Body of pancreas (tissue), 4 donors: ENCODE results near the gene SLC22A23. TPM values are rescaled to one million over a fixed set of nuclear protein-coding genes. Genes with fewer than 3 reads are reported as not detected.

Experiments
- ATAC-seq: fragments of 150-250 bp; one replicate; pipeline ENCODE4 v1.9.1; 2016
- DNase-seq, 4 donors: peaks; one replicate each; pipeline ENCODE4 v3.0.0-alpha.2; 2019
- H3K27ac ChIP-seq, 4 donors: fragments of 200-600 bp; sonication (generic); 1 replicate in 3 of 4; 2 replicates in 1 of 4; pipeline versions ENCODE4 v1.5.1 to v1.6.1; 2016 to 2019; ENCODE audit warnings: mild to moderate bottlenecking in 1 of 4, mixed read lengths in 1 of 4, moderate library complexity in 1 of 4
- H3K27me3 ChIP-seq, 2 donors: fragments of 200-600 bp; sonication (generic); one replicate each; pipeline ENCODE4 v1.6.0; 2016; ENCODE audit warnings: mild to moderate bottlenecking in 1 of 2
- H3K36me3 ChIP-seq, 2 donors: fragments of 200-600 bp; sonication (generic); replicated peaks in 1 of 2; 2 replicates each; pipeline ENCODE4 v1.5.1; 2016; ENCODE audit warnings: low read depth in 2 of 2; ENCODE audit not compliant: insufficient read depth in 1 of 2
- H3K4me1 ChIP-seq: fragments of 200-600 bp; sonication (generic); one replicate; pipeline ENCODE4 v1.6.0; 2016
- H3K4me3 ChIP-seq, 2 donors: fragments of 200-600 bp; sonication (generic); 1 replicate in 1 of 2; 2 replicates in 1 of 2; pipeline ENCODE4 v1.5.1; 2016 to 2019
- H3K9me3 ChIP-seq, 3 donors: fragments of 200-600 bp; sonication (generic); 1 replicate in 2 of 3; 2 replicates in 1 of 3; pipeline ENCODE4 v1.5.1; 2016
- CTCF ChIP-seq, 7 experiments: fragments of 450-650 bp in 4 of 7; fragments of 200-600 bp in 3 of 7; sonication (generic) in 3 of 7; IDR thresholded peaks; one replicate each; pipeline ENCODE4 v1.5.1; 2016 to 2019; ENCODE audit warnings: antibody characterized with exemption in 7 of 7
- POLR2A ChIP-seq, 3 donors: fragments of 450-650 bp; IDR thresholded peaks; one replicate each; pipeline ENCODE4 v1.6.1; 2016; ENCODE audit warnings: antibody characterized with exemption in 3 of 3, mild to moderate bottlenecking in 2 of 3
- WGBS, 2 donors: methylation state at CpG; one replicate each; pipeline ENCODE4 v1.1.5; 2017; 5-methylcytosine and 5-hydroxymethylcytosine counted together
- intact Hi-C: fragments of 100-400 bp; cut with DNase I; formaldehyde crosslinking; loops from one replicate; pipeline ENCODE4 v1.15.1; 2023
- total RNA-seq, 2 donors: library from RNA; depleted of rRNA; stranded (reverse); fragments of >200 nt; gene quantifications; one replicate each; pipeline ENCODE4 v1.1.0, GENCODE V29; 2016

Gene SLC22A23
- total RNA-seq, 2 donors from 2014 or later: 20.4 to 32.2 TPM

- H3K27me3 ChIP-seq: no peaks in the 10 kb centered on the region
- WGBS, 2 donors: 69 to 75% methylated on average over 3 of the region's 3 CpGs
- no peaks in the 10 kb centered on the region for H3K9me3 ChIP-seq
- H3K4me1 ChIP-seq: peaks cover 32% of the 10 kb centered on the region
- no peak for DNase-seq
- peaks cover 6 to 7% of the 10 kb centered on the region in 2 donors for H3K36me3 ChIP-seq
- no peak overlapping the region for H3K27ac ChIP-seq
- intact Hi-C loops: no loop called here
- H3K4me3 ChIP-seq: no peak overlapping the region
- no peak for TF ChIP-seq POLR2A (IDR thresholded peaks at IDR 0.05)
- TF ChIP-seq CTCF (IDR thresholded peaks at IDR 0.05): no peak
- ATAC-seq: no peak
These were observed 192.5 kb downstream of the SLC22A23 start for GRCh38 chr6:3264356-3264755.

- H3K4me1 ChIP-seq: peaks cover 36% of the 10 kb centered on the region
- WGBS, 2 donors: 56 to 80% methylated on average over 5 to 6 of the region's 6 CpGs
- DNase-seq (peak in 1 of 4 donors; percentile 50), ATAC-seq (no peak)
- TF ChIP-seq CTCF (IDR thresholded peaks at IDR 0.05) (no peak), POLR2A (IDR thresholded peaks at IDR 0.05) (no peak)
- H3K27me3 ChIP-seq: no peaks in the 10 kb centered on the region
- peaks cover 6% of the 10 kb centered on the region in 2 donors for H3K36me3 ChIP-seq
- intact Hi-C loops: no loop called here
- no peak overlapping the region for H3K27ac ChIP-seq
- no peak overlapping the region for H3K4me3 ChIP-seq
- no peaks in the 10 kb centered on the region for H3K9me3 ChIP-seq
These were observed 193.8 kb downstream of the SLC22A23 start for GRCh38 chr6:3263096-3263495.

GRCh38 chr6:3261921-3262320, 194.9 kb downstream of the SLC22A23 start:
- H3K36me3 ChIP-seq: peaks cover 4 to 6% of the 10 kb centered on the region in 2 donors
- WGBS, 2 donors: 60 to 84% methylated on average over 4 to 8 of the region's 8 CpGs

GRCh38 chr6:3261518-3261820, 195.4 kb downstream of the SLC22A23 start:
- 44% methylated on average over 6 of the region's 6 CpGs; no CpG with 5 or more reads in 1 of the 2 donors for WGBS, 2 donors
- peak overlapping the region in 1 of 4 donors; percentile 16 for H3K27ac ChIP-seq
- TF ChIP-seq POLR2A (IDR thresholded peaks at IDR 0.05): no peak
- no peak for TF ChIP-seq CTCF (IDR thresholded peaks at IDR 0.05)
- intact Hi-C loops: no loop called here
- ATAC-seq: no peak
- H3K4me1 ChIP-seq: peaks cover 37% of the 10 kb centered on the region
- H3K36me3 ChIP-seq: peaks cover 4 to 6% of the 10 kb centered on the region in 2 donors
- no peaks in the 10 kb centered on the region for H3K9me3 ChIP-seq
- no peak overlapping the region for H3K4me3 ChIP-seq
- H3K27me3 ChIP-seq: no peaks in the 10 kb centered on the region
- DNase-seq: peak in 1 of 4 donors; percentile 33

More at GRCh38 chr6:3261921-3262320, 194.9 kb downstream of the SLC22A23 start:
- ATAC-seq (no peak), DNase-seq (no peak)
- TF ChIP-seq CTCF (IDR thresholded peaks at IDR 0.05) (no peak), POLR2A (IDR thresholded peaks at IDR 0.05) (no peak)
- Histone ChIP-seq H3K4me3 (no peak overlapping the region), H3K4me1 (peaks cover 37% of the 10 kb centered on the region), H3K9me3 (no peaks in the 10 kb centered on the region), H3K27me3 (no peaks in the 10 kb centered on the region), H3K27ac (no peak overlapping the region)
- intact Hi-C loops: no loop called here

- H3K27me3 ChIP-seq: no peaks in the 10 kb centered on the region
- intact Hi-C loops: no loop called here
- DNase-seq (no peak), ATAC-seq (no peak)
- H3K9me3 ChIP-seq: no peaks in the 10 kb centered on the region
- H3K4me1 ChIP-seq: peaks cover 37% of the 10 kb centered on the region
- TF ChIP-seq POLR2A (IDR thresholded peaks at IDR 0.05) (no peak), CTCF (IDR thresholded peaks at IDR 0.05) (no peak)
- H3K36me3 ChIP-seq: peaks cover 4 to 6% of the 10 kb centered on the region in 2 donors
- peak overlapping the region in 2 of 4 donors; percentile 16 for H3K27ac ChIP-seq
- WGBS, 2 donors: 48 to 54% methylated on average over 15 to 17 of the region's 17 CpGs
- H3K4me3 ChIP-seq: no peak overlapping the region
These were observed 195.9 kb downstream of the SLC22A23 start for GRCh38 chr6:3260772-3261517.
